Tibial nerve (tissue), 4 donors: Measurements from ENCODE around the gene FRMD4B. TPM values are rescaled to one million over a fixed set of nuclear protein-coding genes. Genes with fewer than 3 reads are reported as not detected.

Experiments used
- DNase-seq, 2 donors: peaks; one replicate each; pipeline ENCODE4 v3.0.0-alpha.2; 2019; ENCODE audit warnings: low spot score in 2 of 2
- H3K27ac ChIP-seq, 4 donors: fragments of 200-600 bp; sonication (generic) in 3 of 4; one replicate each; pipeline ENCODE4 v1.5.1; 2017 to 2019; ENCODE audit warnings: mild to moderate bottlenecking in 1 of 4
- H3K27me3 ChIP-seq, 2 donors: fragments of 200-600 bp; sonication (generic) in 1 of 2; one replicate each; pipeline versions ENCODE4 v1.5.1 to v1.6.0; 2017 to 2019
- H3K36me3 ChIP-seq, 3 donors: fragments of 200-600 bp; sonication (generic); one replicate each; pipeline ENCODE4 v1.5.1; 2018 to 2019
- H3K4me1 ChIP-seq, 4 donors: fragments of 200-600 bp; sonication (generic) in 3 of 4; one replicate each; pipeline ENCODE4 v1.5.1; 2017 to 2019
- H3K4me3 ChIP-seq, 4 donors: fragments of 200-600 bp; sonication (generic) in 3 of 4; one replicate each; pipeline ENCODE4 v1.5.1; 2017 to 2019; ENCODE audit warnings: mild to moderate bottlenecking in 1 of 4, moderate library complexity in 1 of 4
- H3K9me3 ChIP-seq, 4 donors: fragments of 200-600 bp; sonication (generic) in 3 of 4; one replicate each; pipeline ENCODE4 v1.5.1; 2017 to 2019
- EP300 ChIP-seq, 2 donors: sonication (generic); formaldehyde crosslinking; IDR thresholded peaks; one replicate each; pipeline ENCODE4 v1.6.1; 2017; ENCODE audit warnings: antibody characterized with exemption in 2 of 2, mild to moderate bottlenecking in 1 of 2
- POLR2A ChIP-seq, 2 donors: fragments of 450-650 bp; IDR thresholded peaks; one replicate each; pipeline ENCODE4 v1.6.1; 2017; ENCODE audit warnings: antibody characterized with exemption in 2 of 2, mild to moderate bottlenecking in 2 of 2, moderate library complexity in 2 of 2
- WGBS, 2 donors: methylation state at CpG; one replicate each; pipeline ENCODE4 v1.1.5; 2018; 5-methylcytosine and 5-hydroxymethylcytosine counted together
- total RNA-seq, 4 donors: library from RNA; depleted of rRNA; stranded (reverse); fragments of >200 nt; gene quantifications; one replicate each; pipeline ENCODE4 v1.1.0, GENCODE V29; 2016
- TF ChIP-seq, protein P1 (sequence below), 5 experiments: fragments of 200-600 bp in 3 of 5; fragments of 450-650 bp in 2 of 5; sonication (generic) in 3 of 5; IDR thresholded peaks; one replicate each; pipeline ENCODE4 v1.5.1; 2016 to 2019; ENCODE audit warnings: antibody characterized with exemption in 5 of 5, mild to moderate bottlenecking in 3 of 5, moderate library complexity in 2 of 5

Gene FRMD4B
- total RNA-seq, 4 donors from 2014 or later, result 41.7 to 62.1 (median 56.1) TPM

DNA sequence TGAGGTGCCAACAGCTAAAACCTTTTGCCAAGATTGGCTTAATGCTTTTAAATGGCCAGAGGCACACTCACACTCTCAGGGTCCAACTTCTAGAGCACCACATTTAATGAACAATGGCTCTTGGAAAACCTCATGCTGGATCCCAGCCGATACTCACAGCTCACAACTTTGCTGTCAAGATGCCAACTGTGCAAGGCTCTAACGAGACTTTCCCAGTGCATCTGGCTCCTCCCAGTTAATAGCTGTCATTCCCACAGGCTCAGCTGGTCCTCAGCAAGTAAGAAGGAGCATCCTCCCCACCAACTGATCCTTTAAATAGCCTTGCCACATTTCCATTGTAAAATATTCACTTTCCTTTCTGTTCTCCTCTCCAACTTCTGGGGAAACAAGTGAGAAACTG, 20.3 kb upstream of the FRMD4B start:
- TF ChIP-seq EP300 (IDR thresholded peaks at IDR 0.05) (no peak), POLR2A (IDR thresholded peaks at IDR 0.05) (no peak)
- TF ChIP-seq, protein P1, sequence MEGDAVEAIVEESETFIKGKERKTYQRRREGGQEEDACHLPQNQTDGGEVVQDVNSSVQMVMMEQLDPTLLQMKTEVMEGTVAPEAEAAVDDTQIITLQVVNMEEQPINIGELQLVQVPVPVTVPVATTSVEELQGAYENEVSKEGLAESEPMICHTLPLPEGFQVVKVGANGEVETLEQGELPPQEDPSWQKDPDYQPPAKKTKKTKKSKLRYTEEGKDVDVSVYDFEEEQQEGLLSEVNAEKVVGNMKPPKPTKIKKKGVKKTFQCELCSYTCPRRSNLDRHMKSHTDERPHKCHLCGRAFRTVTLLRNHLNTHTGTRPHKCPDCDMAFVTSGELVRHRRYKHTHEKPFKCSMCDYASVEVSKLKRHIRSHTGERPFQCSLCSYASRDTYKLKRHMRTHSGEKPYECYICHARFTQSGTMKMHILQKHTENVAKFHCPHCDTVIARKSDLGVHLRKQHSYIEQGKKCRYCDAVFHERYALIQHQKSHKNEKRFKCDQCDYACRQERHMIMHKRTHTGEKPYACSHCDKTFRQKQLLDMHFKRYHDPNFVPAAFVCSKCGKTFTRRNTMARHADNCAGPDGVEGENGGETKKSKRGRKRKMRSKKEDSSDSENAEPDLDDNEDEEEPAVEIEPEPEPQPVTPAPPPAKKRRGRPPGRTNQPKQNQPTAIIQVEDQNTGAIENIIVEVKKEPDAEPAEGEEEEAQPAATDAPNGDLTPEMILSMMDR (IDR thresholded peaks at IDR 0.05), result no peak
- Histone ChIP-seq H3K27ac (no peak overlapping the region), H3K27me3 (no peaks in the 10 kb centered on the region), H3K4me1 (peaks cover 0 to 34% (median 5%) of the 10 kb centered on the region in 4 donors), H3K4me3 (no peak overlapping the region), H3K9me3 (peaks cover 0 to 10% (median 3%) of the 10 kb centered on the region in 4 donors), H3K36me3 (peaks cover 0 to 7% (median 0%) of the 10 kb centered on the region in 3 donors)
- WGBS, 2 donors, result 4 to 22% methylated on average over 2 of the region's 2 CpGs
- peak in 1 of 2 donors; percentile 27 for DNase-seq

GRCh38 chr3:69405067-69405466, 19.2 kb upstream of the FRMD4B start:
- H3K4me3 ChIP-seq, result no peak overlapping the region
- peaks cover 0 to 10% (median 3%) of the 10 kb centered on the region in 4 donors for H3K9me3 ChIP-seq
- peaks cover 0 to 7% (median 0%) of the 10 kb centered on the region in 3 donors for H3K36me3 ChIP-seq
- TF ChIP-seq, protein P1 (IDR thresholded peaks at IDR 0.05), result no peak
- TF ChIP-seq EP300 (IDR thresholded peaks at IDR 0.05) (no peak), POLR2A (IDR thresholded peaks at IDR 0.05) (no peak)
- H3K4me1 ChIP-seq, result peaks cover 0 to 31% (median 5%) of the 10 kb centered on the region in 4 donors
- WGBS, 2 donors, result 79 to 97% methylated on average over 3 of the region's 3 CpGs
- H3K27ac ChIP-seq, result no peak overlapping the region
- no peak for DNase-seq
- no peaks in the 10 kb centered on the region for H3K27me3 ChIP-seq

DNA sequence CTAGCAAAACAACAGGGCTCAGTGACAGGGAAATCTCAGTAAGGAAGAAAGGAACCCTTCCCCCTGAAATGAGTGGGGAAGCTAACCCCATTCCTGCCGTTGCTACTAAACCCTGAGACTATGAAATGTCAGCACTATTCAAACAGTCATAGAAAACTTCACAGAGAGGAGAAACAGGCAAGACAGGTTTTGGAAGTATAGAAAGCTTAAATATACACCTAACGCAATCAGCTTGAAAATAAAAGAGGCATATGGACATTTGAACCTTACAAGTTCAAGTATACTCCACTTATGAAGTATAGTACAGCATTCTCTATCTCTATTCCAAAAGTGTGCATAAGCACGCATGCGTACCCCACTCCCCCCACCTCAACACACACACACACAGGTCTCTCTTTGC, 17.6 kb upstream of the FRMD4B start:
- H3K36me3 ChIP-seq, result peaks cover 0 to 7% (median 0%) of the 10 kb centered on the region in 3 donors
- 73 to 76% methylated on average over 4 of the region's 4 CpGs for WGBS, 2 donors
- H3K27ac ChIP-seq, result no peak overlapping the region
- H3K27me3 ChIP-seq, result no peaks in the 10 kb centered on the region
- DNase-seq, result no peak
- H3K4me1 ChIP-seq, result peaks cover 0 to 20% (median 2%) of the 10 kb centered on the region in 4 donors
- peaks cover 0 to 10% (median 3%) of the 10 kb centered on the region in 4 donors for H3K9me3 ChIP-seq
- no peak overlapping the region for H3K4me3 ChIP-seq
- no peak for TF ChIP-seq EP300 (IDR thresholded peaks at IDR 0.05)
- TF ChIP-seq, protein P1 (IDR thresholded peaks at IDR 0.05), result no peak
- no peak for TF ChIP-seq POLR2A (IDR thresholded peaks at IDR 0.05)

GRCh38 chr3:69400683-69401082, 14.8 kb upstream of the FRMD4B start:
- peaks cover 0 to 11% (median 0%) of the 10 kb centered on the region in 4 donors for H3K4me1 ChIP-seq
- TF ChIP-seq EP300 (IDR thresholded peaks at IDR 0.05) (no peak), POLR2A (IDR thresholded peaks at IDR 0.05) (no peak)
- TF ChIP-seq, protein P1 (IDR thresholded peaks at IDR 0.05), result no peak
- no peaks in the 10 kb centered on the region for H3K27me3 ChIP-seq
- H3K27ac ChIP-seq, result no peak overlapping the region
- 73% methylated on average over 2 of the region's 2 CpGs for WGBS, 2 donors
- H3K4me3 ChIP-seq, result no peak overlapping the region
- no peak for DNase-seq
- H3K9me3 ChIP-seq, result peaks cover 0 to 18% (median 3%) of the 10 kb centered on the region in 4 donors
- peaks cover 0 to 7% (median 0%) of the 10 kb centered on the region in 3 donors for H3K36me3 ChIP-seq

GRCh38 chr3:69392850-69393249, 7.0 kb upstream of the FRMD4B start:
- Histone ChIP-seq H3K4me3 (no peak overlapping the region), H3K9me3 (peaks cover 0 to 8% (median 0%) of the 10 kb centered on the region in 4 donors), H3K4me1 (peaks cover 0 to 46% (median 2%) of the 10 kb centered on the region in 4 donors), H3K27ac (no peak overlapping the region), H3K36me3 (no peaks in the 10 kb centered on the region), H3K27me3 (no peaks in the 10 kb centered on the region)
- WGBS, 2 donors, result 67 to 85% methylated on average over 3 of the region's 3 CpGs
- TF ChIP-seq EP300 (IDR thresholded peaks at IDR 0.05) (no peak), POLR2A (IDR thresholded peaks at IDR 0.05) (no peak)
- TF ChIP-seq, protein P1 (IDR thresholded peaks at IDR 0.05), result no peak
- DNase-seq, result no peak
